K562 (cell line): ENCODE data around the gene RNF44. TPM values are rescaled to one million over a fixed set of nuclear protein-coding genes. Genes with fewer than 3 reads are reported as not detected.
A peak's percentile ranks its signal among the peaks of the same experiment; 100 is the strongest.

Source experiments
- ATAC-seq: fragments of 200-7000 bp; cut with Tn5 transposase; 3 replicates; pipeline ENCODE4 v1.9.1; 2020; ENCODE audit warnings: moderate library complexity
- BruUV-seq: library from RNA; stranded (reverse); fragments of 400-500 nt; replicated peaks from 2 replicates; lab custom pipeline; 2021; lab: Mats Ljungman, UMichigan
- CTCF ChIA-PET: fragments of 300-600 bp; formaldehyde crosslinking; extraction: SDS; loops from one replicate; lab custom pipeline; 2021; ENCODE audit warnings: low intra/inter-chr PET ratio; lab: Yijun Ruan, JAX
- POLR2A ChIA-PET: fragments of 300-600, 350-650 bp; sonication (Branson Sonifier 250); formaldehyde crosslinking; extraction: SDS; loops from one replicate; lab custom pipeline; 2021; ENCODE audit warnings: antibody characterized with exemption, inconsistent platforms; lab: Yijun Ruan, JAX
- DNase-seq, 4 experiments: peaks; one replicate each; pipeline versions ENCODE4 v3.0.0 to v3.0.0-alpha.2; 2011 to 2018; ENCODE audit warnings: low spot score in 3 of 4, mixed read lengths in 3 of 4; ENCODE audit errors: extremely low read depth in 1 of 4
- FAIRE-seq: peaks from 2 replicates; lab custom pipeline; 2011; peaks lifted over from hg19 to GRCh38; lab: Jason Lieb, UNC
- H2AFZ ChIP-seq: 2 replicates; pipeline ENCODE4 v1.6.0; 2011; ENCODE audit warnings: low read depth, low read length, control low read depth, inconsistent platforms
- H3K27ac ChIP-seq: fragments of 200-600 bp; 3 replicates; pipeline ENCODE4 v1.8.0; 2011; ENCODE audit warnings: low read depth, mild to moderate bottlenecking, control low read depth, inconsistent platforms, low read length, moderate library complexity, mixed read lengths; ENCODE audit errors: extremely low read depth
- H3K27me3 ChIP-seq, 2 experiments: fragments of 300-600 bp in 1 of 2; 2 replicates in 1 of 2; 3 replicates in 1 of 2; pipeline versions ENCODE4 v1.6.0 to v1.8.0; 2011; ENCODE audit warnings: inconsistent platforms in 2 of 2, low read length in 2 of 2, mild to moderate bottlenecking in 1 of 2, mixed read lengths in 1 of 2, moderate library complexity in 1 of 2; ENCODE audit not compliant: control insufficient read depth in 2 of 2, insufficient read depth in 2 of 2
- H3K36me3 ChIP-seq: fragments of 300-600 bp; 3 replicates; pipeline ENCODE4 v1.8.0; 2011; ENCODE audit warnings: mild to moderate bottlenecking, low read length, inconsistent platforms; ENCODE audit not compliant: control insufficient read depth, insufficient read depth
- H3K4me1 ChIP-seq, 2 experiments: fragments of 200-600 bp in 1 of 2; replicated peaks in 1 of 2; 2 replicates in 1 of 2; 3 replicates in 1 of 2; pipeline versions ENCODE4 v1.5.1 to v1.8.0; 2011; ENCODE audit warnings: inconsistent platforms in 2 of 2, low read length in 2 of 2, mild to moderate bottlenecking in 1 of 2, mixed read lengths in 1 of 2, moderate library complexity in 1 of 2; ENCODE audit not compliant: control insufficient read depth in 2 of 2, insufficient read depth in 2 of 2
- H3K4me2 ChIP-seq: 2 replicates; pipeline ENCODE4 v1.6.1; 2011; ENCODE audit warnings: low read length, control low read depth, inconsistent platforms, mixed read lengths; ENCODE audit not compliant: insufficient read depth
- H3K4me3 ChIP-seq: fragments of 200-600 bp; sonication (generic), shearing (Covaris generic); 2 replicates; pipeline ENCODE4 v1.5.1; 2016; ENCODE audit warnings: control low read depth, inconsistent platforms
- H3K79me2 ChIP-seq: fragments of 200-600 bp; 3 replicates; pipeline ENCODE4 v1.8.0; 2011; ENCODE audit warnings: low read length, inconsistent platforms; ENCODE audit not compliant: control insufficient read depth, insufficient read depth
- H3K9ac ChIP-seq, 2 experiments: 2 replicates each; pipeline versions ENCODE4 v1.6.0 to v1.6.1; 2011; ENCODE audit warnings: low read depth in 2 of 2, low read length in 2 of 2, control low read depth in 1 of 2, inconsistent platforms in 1 of 2, mild to moderate bottlenecking in 1 of 2, mixed read lengths in 1 of 2; ENCODE audit not compliant: insufficient read depth in 1 of 2
- H3K9me1 ChIP-seq: one replicate; pipeline ENCODE4 v1.6.0; 2011; ENCODE audit warnings: inconsistent platforms, mild to moderate bottlenecking, low read length, moderate library complexity; ENCODE audit not compliant: control insufficient read depth, insufficient read depth
- H3K9me3 ChIP-seq: replicated peaks from 2 replicates; pipeline ENCODE4 v1.5.1; 2011; ENCODE audit warnings: low read depth, low read length, inconsistent platforms; ENCODE audit not compliant: control insufficient read depth, insufficient read depth
- H4K20me1 ChIP-seq: replicated peaks from 2 replicates; pipeline ENCODE4 v1.6.1; 2011; ENCODE audit warnings: low read length, inconsistent platforms, mixed read lengths; ENCODE audit not compliant: control insufficient read depth, insufficient read depth
- CBFA2T3 ChIP-seq: fragments of 450-650 bp; IDR thresholded peaks from 2 replicates; pipeline ENCODE4 v1.6.1; 2017
- NFIC ChIP-seq: fragments of 450-650 bp; IDR thresholded peaks from 2 replicates; pipeline ENCODE4 v1.6.1; 2017; ENCODE audit warnings: mild to moderate bottlenecking, inconsistent platforms
- NFIX ChIP-seq: fragments of 250-450 bp; sonication (Bioruptor Pico); IDR thresholded peaks from 2 replicates; pipeline ENCODE4 v1.4.0; 2020; ENCODE audit warnings: low read depth, mild to moderate bottlenecking, moderate library complexity
- SPI1 ChIP-seq: IDR thresholded peaks from 2 replicates; pipeline ENCODE4 v1.6.1; 2011; ENCODE audit warnings: low read depth, low read length, control low read depth, borderline replicate concordance
- TCF3 ChIP-seq: sonication (generic); formaldehyde crosslinking; IDR thresholded peaks from 2 replicates; pipeline ENCODE4 v1.4.0; 2020; ENCODE audit warnings: mild to moderate bottlenecking, missing genetic modification reagents
- XRCC5 ChIP-seq: fragments of 200-400 bp; formaldehyde crosslinking; IDR thresholded peaks from 2 replicates; pipeline ENCODE4 v1.6.1; 2017; ENCODE audit warnings: low read depth, mild to moderate bottlenecking, low read length
- ZBTB34 ChIP-seq: fragments of 250-450 bp; sonication (Bioruptor Pico); IDR thresholded peaks from 2 replicates; pipeline ENCODE4 v1.8.0; 2021; ENCODE audit warnings: mild to moderate bottlenecking, moderate library complexity
- ZNF76 ChIP-seq: fragments of 250-450 bp; sonication (Bioruptor Pico); IDR thresholded peaks from 2 replicates; pipeline ENCODE4 v1.4.0; 2020; ENCODE audit warnings: mild to moderate bottlenecking, moderate library complexity, borderline replicate concordance
- WGBS: fragments of 100-300 bp; shearing (Covaris generic); methylation state at CpG from one replicate; pipeline ENCODE4 v1.1.6; 2016; ENCODE audit warnings: low coverage, mixed read lengths; ENCODE audit not compliant: insufficient coverage; ENCODE audit errors: missing lambda C conversion rate; 5-methylcytosine and 5-hydroxymethylcytosine counted together
- in situ Hi-C: fragments of 300-500 bp; cut with MboI; formaldehyde crosslinking; loops from 4 replicates; pipeline ENCODE4 v1.15.0; 2018; ENCODE audit warnings: inconsistent platforms, mixed read lengths
- intact Hi-C: fragments of 100-400 bp; cut with micrococcal nuclease; formaldehyde crosslinking; loops from 2 replicates; pipeline ENCODE4 v1.14.2; 2022
- polyA plus RNA-seq, 8 experiments: library from polyadenylated mRNA; depleted of rRNA in 4 of 8; stranded (reverse) in 5 of 8; unstranded in 3 of 8; fragments of >200 nt; fragmentation: Nextera tagmentation in 2 of 8; fragmentation: Illumina TruSeq in 1 of 8; extraction: Ambion mirVana in 2 of 8; extraction: Trizol in 1 of 8; gene quantifications; 2 replicates each; pipeline versions ENCODE4 v1.2.1 to v1.2.3, GENCODE V29; 2011 to 2014; ENCODE audit warnings: inconsistent platforms in 1 of 8, missing spikeins in 1 of 8
- total RNA-seq, 7 experiments: library from RNA; depleted of rRNA in 6 of 7; stranded (reverse); fragments of >200 nt in 6 of 7; fragmentation: Illumina TruSeq in 2 of 7; extraction: Trizol in 2 of 7; gene quantifications; 2 replicates each; pipeline versions ENCODE4 v1.2.1 to v1.2.3, GENCODE V29; 2011 to 2021; ENCODE audit warnings: low replicate concordance in 1 of 7

Gene RNF44
- total and polyA plus RNA-seq, 9 of the 15 experiments (the other 6 are each of a cell fraction or from before 2014, with no cell fraction given), result 1.6 to 82.6 (median 7.4) TPM

GRCh38 chr5:176533390-176533789 lies 3.8 kb downstream of the RNF44 start:
- 63% methylated on average over 5 of the region's 8 CpGs for WGBS
- intact Hi-C loops, result no loop called here
- no peak for ATAC-seq
- ChIA-PET CTCF (no interaction called here), POLR2A (interaction anchor here (0.5 to 1.2 kb wide), 6 partner anchors 9 to 642 kb away, joined by 3 to 5 read pairs (median 4); no protein-coding TSS in a partner anchor)
- Histone ChIP-seq H3K4me2 (peak overlapping the region; percentile 99), H3K27me3 (no peaks in the 10 kb centered on the region), H3K79me2 (peaks cover 43% of the 10 kb centered on the region), H4K20me1 (peaks cover 26% of the 10 kb centered on the region; the same call in 1 of the 2 replicates), H2AFZ (no peak overlapping the region), H3K9me3 (no peaks in the 10 kb centered on the region), H3K4me3 (no peak overlapping the region), H3K27ac (no peak overlapping the region), H3K4me1 (peaks cover 30 to 57% of the 10 kb centered on the region in 2 experiments), H3K9ac (peak overlapping the region in 1 of 2 experiments; percentile 87; a peak in 2 of 4 replicates), H3K36me3 (peaks cover 65% of the 10 kb centered on the region; the same call in 2 of the 3 replicates), H3K9me1 (peaks cover 4% of the 10 kb centered on the region)
- in situ Hi-C loops, result no loop called here
- BruUV-seq, result no TSS peak
- TF ChIP-seq SPI1, result peak; percentile 80; the same call in 1 of the 2 replicates
- 0 out of 2 replicates have a peak, but pooled peaks have one; percentile 31 for TF ChIP-seq NFIX
- TF ChIP-seq TCF3, result no peak
- no peak for TF ChIP-seq ZBTB34 (CRISPR knock-in tag)
- peak; percentile 86 for TF ChIP-seq NFIC
- no peak for TF ChIP-seq ZNF76
- no peak for TF ChIP-seq XRCC5
- no peak for TF ChIP-seq CBFA2T3
- peak in 2 of 4 experiments; percentile 34 to 50 for DNase-seq
- no peak for FAIRE-seq
